ENCODE measurements around the gene LRCOL1. TPM values are rescaled to one million over a fixed set of nuclear protein-coding genes. Genes with fewer than 3 reads are reported as not detected.
A peak's percentile ranks its signal among the peaks of the same experiment; 100 is the strongest.

LRCOL1 gene
- total and polyA plus RNA-seq, 10 of the 15 experiments (the other 5 are each of a cell fraction or from before 2014, with no cell fraction given) = not detected

DNA sequence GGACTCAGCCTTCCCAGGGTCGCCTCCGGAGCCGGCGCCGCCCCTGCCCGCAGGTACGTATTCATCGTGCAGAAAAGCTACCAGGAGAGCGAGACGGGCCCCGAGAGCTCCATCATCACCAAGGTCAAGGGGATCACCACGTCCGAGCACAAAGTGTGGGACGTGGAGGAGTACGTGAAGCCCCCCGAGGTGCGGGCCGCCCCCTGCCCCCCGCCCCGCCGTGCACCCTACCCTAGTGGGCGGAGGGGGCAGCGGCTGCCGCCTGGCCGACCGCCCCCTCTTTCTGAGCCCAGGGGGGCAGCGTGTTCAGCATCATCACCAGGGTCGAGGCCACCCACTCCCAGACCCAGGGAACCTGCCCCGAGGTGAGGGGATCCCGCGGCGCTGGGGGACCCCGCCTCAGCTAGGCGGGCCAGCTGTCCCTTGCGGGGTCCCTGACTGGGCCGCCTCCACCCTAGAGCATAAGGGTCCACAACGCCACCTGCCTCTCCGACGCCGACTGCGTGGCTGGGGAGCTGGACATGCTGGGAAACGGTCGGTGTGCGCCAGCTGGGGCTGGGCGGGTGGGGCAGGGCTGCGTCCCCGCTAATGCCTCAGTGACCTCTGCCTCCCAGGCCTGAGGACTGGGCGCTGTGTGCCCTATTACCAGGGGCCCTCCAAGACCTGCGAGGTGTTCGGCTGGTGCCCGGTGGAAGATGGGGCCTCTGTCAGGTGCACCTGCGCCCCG is 9.2 kb upstream of the LRCOL1 start:
- no TSS peak for BruUV-seq (replicated peaks)
- H3K36me3 ChIP-seq (ENCODE audit: control insufficient read depth in 2 of 2, insufficient read depth in 2 of 2, low read length in 1 of 2) = peaks cover 0 to 6% of the 10 kb centered on the region in 2 experiments; a peak in 3 of 4 replicates
- TF ChIP-seq, protein P1, sequence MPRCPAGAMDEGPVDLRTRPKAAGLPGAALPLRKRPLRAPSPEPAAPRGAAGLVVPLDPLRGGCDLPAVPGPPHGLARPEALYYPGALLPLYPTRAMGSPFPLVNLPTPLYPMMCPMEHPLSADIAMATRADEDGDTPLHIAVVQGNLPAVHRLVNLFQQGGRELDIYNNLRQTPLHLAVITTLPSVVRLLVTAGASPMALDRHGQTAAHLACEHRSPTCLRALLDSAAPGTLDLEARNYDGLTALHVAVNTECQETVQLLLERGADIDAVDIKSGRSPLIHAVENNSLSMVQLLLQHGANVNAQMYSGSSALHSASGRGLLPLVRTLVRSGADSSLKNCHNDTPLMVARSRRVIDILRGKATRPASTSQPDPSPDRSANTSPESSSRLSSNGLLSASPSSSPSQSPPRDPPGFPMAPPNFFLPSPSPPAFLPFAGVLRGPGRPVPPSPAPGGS (IDR thresholded peaks at IDR 0.05; ENCODE audit: borderline replicate concordance, insufficient read depth, low read depth, low read length, poor library complexity, severe bottlenecking) = peak; percentile 18
- TF ChIP-seq MLLT1 (IDR thresholded peaks at IDR 0.05) = no peak
- SMC1A ChIA-PET (ENCODE audit: uncharacterized antibody, unreplicated experiment) = no interaction called here
- RAD21 ChIA-PET (ENCODE audit: unreplicated experiment) = no interaction called here
- H3K9me3 ChIP-seq (replicated peaks; ENCODE audit: control insufficient read depth, insufficient read depth, low read length) = peaks cover 10% of the 10 kb centered on the region
- FAIRE-seq (no peak), DNase-seq (ENCODE audit: low read depth, low spot score) (no peak), ATAC-seq (no peak; the same call in 2 of the 3 replicates)
- no peak overlapping the region for H2AFZ ChIP-seq (ENCODE audit: control insufficient read depth, low read depth, low read length)
- H3K4me3 ChIP-seq = no peak overlapping the region
- H3K9ac ChIP-seq (ENCODE audit: control insufficient read depth, insufficient read depth, low read length) = no peak overlapping the region
- 50% methylated on average over 40 of the region's 53 CpGs for WGBS (ENCODE audit: insufficient coverage, insufficient replicate concordance, low lambda C conversion rate, missing lambda C conversion rate)
- H3K27me3 ChIP-seq (replicated peaks in 1 of 2; ENCODE audit: control insufficient read depth in 2 of 2, insufficient read depth in 2 of 2, low read length in 1 of 2) = no peaks in the 10 kb centered on the region
- no peak overlapping the region for H3K4me2 ChIP-seq (ENCODE audit: control insufficient read depth, insufficient read depth)
- intact Hi-C loops (cut with micrococcal nuclease; ENCODE audit: unreplicated experiment) (no loop called here), in situ Hi-C loops (cut with MboI) (no loop called here)
- no peaks in the 10 kb centered on the region for H3K79me2 ChIP-seq (ENCODE audit: control insufficient read depth, insufficient read depth, low read length)
- no peak overlapping the region for H3K27ac ChIP-seq (ENCODE audit: control insufficient read depth, insufficient read depth)
- H3K4me1 ChIP-seq (ENCODE audit: control insufficient read depth, insufficient read depth, low read length) = no peaks in the 10 kb centered on the region
- POLR2A ChIA-PET = no interaction called here
- CTCF ChIA-PET = no interaction called here
- no peaks in the 10 kb centered on the region for H4K20me1 ChIP-seq (ENCODE audit: control insufficient read depth, insufficient read depth)

GRCh38 chr12:132619071-132619385 is 8.6 kb upstream of the LRCOL1 start:
- Histone ChIP-seq H3K27me3 (replicated peaks in 1 of 2; ENCODE audit: control insufficient read depth in 2 of 2, insufficient read depth in 2 of 2, low read length in 1 of 2) (no peaks in the 10 kb centered on the region), H3K36me3 (ENCODE audit: control insufficient read depth in 2 of 2, insufficient read depth in 2 of 2, low read length in 1 of 2) (peaks cover 0 to 3% of the 10 kb centered on the region in 2 experiments; a peak in 3 of 4 replicates), H3K9me3 (replicated peaks; ENCODE audit: control insufficient read depth, insufficient read depth, low read length) (peaks cover 10% of the 10 kb centered on the region), H3K27ac (ENCODE audit: control insufficient read depth, insufficient read depth) (no peak overlapping the region), H3K4me1 (ENCODE audit: control insufficient read depth, insufficient read depth, low read length) (no peaks in the 10 kb centered on the region), H4K20me1 (ENCODE audit: control insufficient read depth, insufficient read depth) (no peaks in the 10 kb centered on the region), H3K4me3 (no peak overlapping the region), H3K79me2 (ENCODE audit: control insufficient read depth, insufficient read depth, low read length) (no peaks in the 10 kb centered on the region), H3K4me2 (ENCODE audit: control insufficient read depth, insufficient read depth) (no peak overlapping the region), H3K9ac (ENCODE audit: control insufficient read depth, insufficient read depth, low read length) (no peak overlapping the region), H2AFZ (ENCODE audit: control insufficient read depth, low read depth, low read length) (no peak overlapping the region)
- CTCF ChIA-PET = no interaction called here
- intact Hi-C loops (cut with micrococcal nuclease; ENCODE audit: unreplicated experiment) = no loop called here
- SMC1A ChIA-PET (ENCODE audit: uncharacterized antibody, unreplicated experiment) = no interaction called here
- RAD21 ChIA-PET (ENCODE audit: unreplicated experiment) = no interaction called here
- no TSS peak for BruUV-seq (replicated peaks)
- no peak for DNase-seq (ENCODE audit: low read depth, low spot score)
- FAIRE-seq = no peak
- WGBS (ENCODE audit: insufficient coverage, insufficient replicate concordance, low lambda C conversion rate, missing lambda C conversion rate) = no CpG with 5 or more reads among the region's 28 CpGs
- in situ Hi-C loops (cut with MboI) = no loop called here
- POLR2A ChIA-PET = no interaction called here
- no peak for TF ChIP-seq MLLT1 (IDR thresholded peaks at IDR 0.05)
- no peak for TF ChIP-seq SMC3 (IDR thresholded peaks at IDR 0.05; ENCODE audit: borderline replicate concordance, low read length)
- no peak for TF ChIP-seq DPF2 (IDR thresholded peaks at IDR 0.05)
- no peak for TF ChIP-seq SMAD1 (IDR thresholded peaks at IDR 0.05; ENCODE audit: low read depth, partially characterized antibody)
- TF ChIP-seq E2F4 (IDR thresholded peaks at IDR 0.05; ENCODE audit: low read depth, low read length) = no peak
- TF ChIP-seq HDAC6 (IDR thresholded peaks at IDR 0.05; ENCODE audit: unreplicated experiment) = no peak
- TF ChIP-seq SMAD5 (IDR thresholded peaks at IDR 0.05; ENCODE audit: low read depth) = no peak
- TF ChIP-seq IRF4 (IDR thresholded peaks at IDR 0.05; ENCODE audit: low read depth, low read length) = no peak
- TF ChIP-seq ZNF24 (IDR thresholded peaks at IDR 0.05) = no peak
- no peak for ATAC-seq
